HEK293 (cell line): ENCODE data around the gene LONRF2.

Source experiments
- ATF2 ChIP-seq: fragments of 450-650 bp; formaldehyde crosslinking; IDR thresholded peaks from 2 replicates; pipeline ENCODE4 v1.5.1; 2016; ENCODE audit warnings: missing biosample characterization, missing genetic modification characterization, low read depth
- CTCF ChIP-seq: fragments of 450-650 bp; formaldehyde crosslinking; IDR thresholded peaks from 2 replicates; pipeline ENCODE4 v1.5.1; 2016; ENCODE audit warnings: missing biosample characterization, missing genetic modification characterization
- ZNF514 ChIP-seq: fragments of 450-650 bp; formaldehyde crosslinking; IDR thresholded peaks from 2 replicates; pipeline ENCODE4 v1.5.1; 2016; ENCODE audit warnings: missing biosample characterization, missing genetic modification characterization

- TF ChIP-seq ZNF514 (tag by site-specific recombination) (no peak), ATF2 (tag by site-specific recombination) (no peak), CTCF (tag by site-specific recombination) (no peak)
Measured at GRCh38 chr2:100264121-100264520, 58.2 kb downstream of the LONRF2 start.
